SH-SY5Y (cell line): ENCODE measurements around the gene HMCN1.

Experiments used
- GATA2 ChIP-seq: IDR thresholded peaks from 2 replicates; pipeline ENCODE4 v1.6.1; 2011; ENCODE audit warnings: mild to moderate bottlenecking, low read depth, low read length
- GATA3 ChIP-seq: IDR thresholded peaks from 2 replicates; pipeline ENCODE4 v1.6.1; 2011; ENCODE audit warnings: low read depth, mild to moderate bottlenecking, low read length, moderate library complexity

DNA sequence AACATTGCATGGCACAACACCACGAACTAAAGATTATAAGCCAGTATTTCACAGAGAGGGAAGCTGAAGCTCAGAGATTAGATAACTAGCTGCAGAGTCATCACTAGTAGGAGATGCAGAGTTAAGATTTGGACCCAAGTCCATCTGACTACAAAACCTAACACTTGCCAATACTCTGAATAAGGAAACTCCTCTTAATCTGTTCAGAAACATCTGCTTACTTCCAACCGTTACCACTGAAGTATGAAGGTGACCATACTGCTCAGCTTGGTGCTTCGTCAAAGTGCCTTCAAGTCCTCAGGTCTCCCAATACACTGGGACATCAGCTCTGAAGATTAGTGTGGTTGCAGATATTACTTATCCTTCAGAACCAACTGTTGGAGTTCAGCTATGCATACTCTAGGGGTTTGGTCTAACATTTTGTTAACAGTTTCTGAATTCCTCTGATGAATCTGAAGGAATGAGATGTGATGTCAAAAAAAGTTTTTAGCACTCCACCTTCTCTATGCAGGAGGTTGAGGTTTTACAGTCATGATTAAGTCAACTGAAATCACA, 461.3 kb downstream of the HMCN1 start:
- TF ChIP-seq GATA2 (no peak), GATA3 (no peak)
